T-helper 2 cell treated with Interferon-gamma antibody and Interleukin-4, amounts not matched to agents 100 ng/mL and 5 ng/mL, for 36 hours (primary cell): ENCODE results near the gene ZNF567. TPM values are rescaled to one million over a fixed set of nuclear protein-coding genes. Genes with fewer than 3 reads are reported as not detected.
"Not testable (repeated sequence)": the region's sequence is repeated elsewhere in the genome, so short reads cannot be mapped to it uniquely, and the experiment has no call there.

Experiments
- intact Hi-C: fragments of 100-400 bp; cut with micrococcal nuclease; formaldehyde crosslinking; loops from one replicate; pipeline ENCODE4 v1.15.1; 2023
- total RNA-seq: library from RNA; stranded (reverse); gene quantifications from 2 replicates; pipeline ENCODE4 v1.2.3, GENCODE V29; 2022

ZNF567 gene
- total RNA-seq, 1 donor from 2014 or later: 9.2 TPM

DNA sequence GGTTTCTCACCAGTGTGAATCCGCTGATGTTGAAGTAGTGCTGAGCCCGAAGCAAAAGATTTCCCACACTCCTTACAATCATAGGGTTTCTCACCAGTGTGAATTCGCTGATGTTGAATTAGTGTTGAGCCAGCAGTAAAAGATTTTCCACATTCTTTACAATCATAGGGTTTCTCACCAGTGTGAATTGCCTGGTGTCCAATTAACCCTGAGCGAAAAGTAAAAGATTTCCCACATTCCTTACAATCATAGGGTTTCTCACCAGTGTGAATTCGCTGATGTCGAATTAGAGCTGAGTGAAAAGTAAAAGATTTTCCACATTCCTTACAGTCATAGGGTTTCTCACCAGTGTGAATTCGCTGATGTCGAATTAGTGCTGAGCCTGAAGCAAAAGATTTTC is 62.2 kb downstream of the ZNF567 start:
- intact Hi-C loops: not testable (repeated sequence)

DNA sequence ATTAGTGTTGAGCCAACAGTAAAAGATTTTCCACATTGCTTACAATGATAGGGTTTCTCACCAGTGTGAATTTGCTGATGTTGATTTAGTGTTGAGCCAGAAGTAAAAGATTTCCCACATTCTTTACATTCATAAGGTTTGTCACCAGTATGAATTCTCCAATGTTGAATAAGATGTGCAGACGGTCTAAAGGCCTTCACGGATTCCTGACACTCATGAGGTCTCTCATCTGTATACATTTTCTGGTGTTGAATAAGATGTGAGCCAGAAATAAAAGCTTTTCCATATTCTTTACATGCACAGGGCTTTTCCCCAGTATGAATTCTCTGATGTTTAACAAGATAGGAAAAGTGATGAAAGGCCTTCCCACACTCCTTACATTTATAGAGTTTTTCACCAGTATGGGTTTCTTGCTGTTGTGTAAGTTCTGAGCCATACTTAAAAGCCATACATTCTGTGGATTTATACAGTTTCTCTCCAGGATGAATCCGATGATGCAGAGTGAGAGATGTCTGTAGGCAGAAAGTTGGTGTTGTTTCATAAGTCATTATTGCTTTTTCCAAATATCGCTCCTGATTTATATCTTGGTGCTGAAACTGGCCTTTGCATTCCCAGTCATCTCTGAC is 62.8 kb downstream of the ZNF567 start:
- intact Hi-C loops: no loop called here

Other genes starting within 250 kb of the ZNF567 start
- gene ZNF566, start 198.1 kb upstream of the ZNF567 start, total RNA-seq: 6.9 and 8.3 TPM in 2 replicates
- gene ZNF260, start 159.3 kb upstream of the ZNF567 start, total RNA-seq: 8.1 and 8.3 TPM in 2 replicates
- gene ZNF529, start 114.3 kb upstream of the ZNF567 start, total RNA-seq: 14.9 and 17.0 TPM in 2 replicates
- 10.4 and 13.4 TPM in 2 replicates for gene ZNF382, start 82.3 kb upstream of the ZNF567 start, total RNA-seq
- 6.7 TPM in 2 replicates for gene ZNF461, start 20.8 kb upstream of the ZNF567 start, total RNA-seq
- 5.6 and 5.9 TPM in 2 replicates for gene ZNF850, start 85.2 kb downstream of the ZNF567 start, total RNA-seq
- 5.3 and 6.3 TPM in 2 replicates for gene ZNF790, start 150.8 kb downstream of the ZNF567 start, total RNA-seq
- 3.4 and 3.6 TPM in 2 replicates for gene ZNF345, start 163.3 kb downstream of the ZNF567 start, total RNA-seq
- gene ZNF829, start 228.7 kb downstream of the ZNF567 start, total RNA-seq: 4.4 and 4.5 TPM in 2 replicates
- gene ZNF568, start 228.7 kb downstream of the ZNF567 start, total RNA-seq: 5.7 and 6.8 TPM in 2 replicates